Cardiac muscle cell (in vitro differentiated cells and primary cell): ENCODE results near the gene FAAH2. TPM values are rescaled to one million over a fixed set of nuclear protein-coding genes. Genes with fewer than 3 reads are reported as not detected.
"Not testable (repeated sequence)": the region's sequence is repeated elsewhere in the genome, so short reads cannot be mapped to it uniquely, and the experiment has no call there.

Experiments used
- DNase-seq, 2 donors: peaks; one replicate each; pipeline versions ENCODE4 v3.0.0 to v3.0.0-alpha.2; 2010 to 2017; ENCODE audit warnings: low read depth in 1 of 2, low spot score in 1 of 2
- H3K27ac ChIP-seq: fragments of 200-600 bp; sonication (generic); 2 replicates; pipeline ENCODE4 v1.5.1; 2016
- H3K27me3 ChIP-seq: fragments of 200-600 bp; sonication (generic); 2 replicates; pipeline ENCODE4 v1.6.0; 2016; ENCODE audit warnings: control low read depth
- H3K36me3 ChIP-seq: fragments of 200-600 bp; sonication (generic); 2 replicates; pipeline ENCODE4 v1.5.1; 2016; ENCODE audit warnings: control low read depth
- H3K4me1 ChIP-seq: fragments of 200-600 bp; sonication (generic); 2 replicates; pipeline ENCODE4 v1.8.1; 2017; ENCODE audit warnings: low read depth, mild to moderate bottlenecking, mixed run types
- H3K4me3 ChIP-seq: fragments of 200-600 bp; sonication (generic); 2 replicates; pipeline ENCODE4 v1.5.1; 2016; ENCODE audit warnings: mild to moderate bottlenecking
- H3K9me3 ChIP-seq: fragments of 200-600 bp; sonication (generic); 2 replicates; pipeline ENCODE4 v1.5.1; 2017; ENCODE audit warnings: low read depth, mild to moderate bottlenecking, control low read depth
- polyA plus RNA-seq: library from polyadenylated mRNA; unstranded; fragments of >200 nt; fragmentation: Nextera tagmentation; extraction: Ambion mirVana; gene quantifications from 2 replicates; pipeline ENCODE4 v1.2.1, GENCODE V29; 2016
- total RNA-seq: library from RNA; depleted of rRNA; stranded (reverse); fragments of >200 nt; gene quantifications from 2 replicates; pipeline ENCODE4 v1.2.3, GENCODE V29; 2016
- TF ChIP-seq, protein P1 (sequence below): IDR thresholded peaks from 2 replicates; pipeline ENCODE4 v1.5.1; 2012; ENCODE audit warnings: low read depth, mild to moderate bottlenecking, low read length

FAAH2 gene
- total and polyA plus RNA-seq, 2 experiments from 2014 or later = 1.5 to 3.6 TPM

DNA sequence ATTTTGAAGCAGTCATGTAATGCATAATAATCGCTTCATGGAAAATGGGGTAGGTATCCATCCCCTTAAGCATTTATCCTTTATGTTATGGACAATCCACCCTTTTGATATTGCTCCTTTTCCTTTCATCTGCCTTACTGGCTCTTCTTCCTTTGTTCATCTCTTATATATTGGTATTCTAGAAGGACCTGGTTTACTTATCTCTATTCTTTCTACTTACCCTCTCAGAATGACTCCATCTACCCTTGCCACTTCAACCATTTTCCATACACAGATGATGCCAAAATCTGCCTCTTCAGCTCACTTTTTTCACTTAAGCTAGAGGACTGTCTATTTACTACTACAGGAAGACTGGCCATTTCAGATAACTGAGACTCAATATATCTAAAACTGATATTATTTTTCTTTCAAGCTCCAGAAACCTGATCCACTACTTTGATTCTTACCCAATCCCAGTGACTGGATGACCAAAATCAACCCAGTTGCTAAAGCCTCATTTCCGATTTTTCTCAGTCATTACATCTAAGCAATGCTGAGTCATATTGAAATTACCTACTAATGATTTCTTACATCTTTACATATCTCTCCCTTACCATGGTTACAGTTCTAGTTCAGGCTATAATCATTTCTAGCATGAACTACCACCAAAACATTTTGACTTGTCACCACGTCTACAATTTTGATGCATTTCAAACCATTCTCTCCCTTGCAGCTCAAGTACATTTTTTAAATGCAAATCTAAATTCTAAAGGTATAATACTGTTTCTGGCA lies 93.7 kb downstream of the FAAH2 start:
- DNase-seq = no peak
- H3K27me3 ChIP-seq = no peaks in the 10 kb centered on the region
- no peak overlapping the region for H3K4me3 ChIP-seq
- no peaks in the 10 kb centered on the region for H3K4me1 ChIP-seq
- H3K9me3 ChIP-seq = no peaks in the 10 kb centered on the region
- H3K27ac ChIP-seq = no peak overlapping the region
- no peaks in the 10 kb centered on the region for H3K36me3 ChIP-seq
- TF ChIP-seq, protein P1, sequence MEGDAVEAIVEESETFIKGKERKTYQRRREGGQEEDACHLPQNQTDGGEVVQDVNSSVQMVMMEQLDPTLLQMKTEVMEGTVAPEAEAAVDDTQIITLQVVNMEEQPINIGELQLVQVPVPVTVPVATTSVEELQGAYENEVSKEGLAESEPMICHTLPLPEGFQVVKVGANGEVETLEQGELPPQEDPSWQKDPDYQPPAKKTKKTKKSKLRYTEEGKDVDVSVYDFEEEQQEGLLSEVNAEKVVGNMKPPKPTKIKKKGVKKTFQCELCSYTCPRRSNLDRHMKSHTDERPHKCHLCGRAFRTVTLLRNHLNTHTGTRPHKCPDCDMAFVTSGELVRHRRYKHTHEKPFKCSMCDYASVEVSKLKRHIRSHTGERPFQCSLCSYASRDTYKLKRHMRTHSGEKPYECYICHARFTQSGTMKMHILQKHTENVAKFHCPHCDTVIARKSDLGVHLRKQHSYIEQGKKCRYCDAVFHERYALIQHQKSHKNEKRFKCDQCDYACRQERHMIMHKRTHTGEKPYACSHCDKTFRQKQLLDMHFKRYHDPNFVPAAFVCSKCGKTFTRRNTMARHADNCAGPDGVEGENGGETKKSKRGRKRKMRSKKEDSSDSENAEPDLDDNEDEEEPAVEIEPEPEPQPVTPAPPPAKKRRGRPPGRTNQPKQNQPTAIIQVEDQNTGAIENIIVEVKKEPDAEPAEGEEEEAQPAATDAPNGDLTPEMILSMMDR = no peak

DNA sequence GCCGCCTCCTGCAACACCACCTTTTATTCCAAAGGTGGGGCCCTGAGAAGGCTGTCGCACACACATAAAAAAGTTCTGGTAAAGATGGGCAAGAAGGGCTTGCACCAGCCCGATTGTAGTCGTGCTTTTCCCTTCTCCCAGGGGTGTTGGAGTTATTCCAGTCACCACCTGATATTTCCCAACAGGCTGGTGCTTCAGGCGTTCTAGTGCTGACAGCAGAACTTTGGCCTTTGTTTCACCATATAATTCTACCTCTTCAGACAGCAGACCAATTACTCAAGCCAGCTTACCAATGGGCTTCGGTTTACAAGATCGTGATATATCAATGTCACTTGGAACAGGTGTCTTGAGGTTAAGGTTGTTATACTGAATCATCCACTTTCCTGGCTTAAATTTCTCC lies 107.7 kb downstream of the FAAH2 start:
- H3K27ac ChIP-seq, H3K4me3 ChIP-seq, H3K36me3 ChIP-seq, H3K9me3 ChIP-seq, DNase-seq, H3K4me1 ChIP-seq, H3K27me3 ChIP-seq: not testable (repeated sequence)

GRCh38 chrX:57403191-57403590 lies 116.7 kb downstream of the FAAH2 start:
- H3K27me3 ChIP-seq, H3K36me3 ChIP-seq, H3K27ac ChIP-seq, H3K9me3 ChIP-seq, DNase-seq, H3K4me3 ChIP-seq, H3K4me1 ChIP-seq: not testable (repeated sequence)

- Histone ChIP-seq H3K27me3 (no peaks in the 10 kb centered on the region), H3K36me3 (no peaks in the 10 kb centered on the region), H3K4me1 (no peaks in the 10 kb centered on the region), H3K9me3 (no peaks in the 10 kb centered on the region), H3K4me3 (no peak overlapping the region), H3K27ac (peak overlapping the region; percentile 36)
- DNase-seq = peak in 1 of 2 donors; percentile 17
- TF ChIP-seq, protein P1 = no peak
Observed at GRCh38 chrX:57406149-57406548, 119.6 kb downstream of the FAAH2 start.

DNA sequence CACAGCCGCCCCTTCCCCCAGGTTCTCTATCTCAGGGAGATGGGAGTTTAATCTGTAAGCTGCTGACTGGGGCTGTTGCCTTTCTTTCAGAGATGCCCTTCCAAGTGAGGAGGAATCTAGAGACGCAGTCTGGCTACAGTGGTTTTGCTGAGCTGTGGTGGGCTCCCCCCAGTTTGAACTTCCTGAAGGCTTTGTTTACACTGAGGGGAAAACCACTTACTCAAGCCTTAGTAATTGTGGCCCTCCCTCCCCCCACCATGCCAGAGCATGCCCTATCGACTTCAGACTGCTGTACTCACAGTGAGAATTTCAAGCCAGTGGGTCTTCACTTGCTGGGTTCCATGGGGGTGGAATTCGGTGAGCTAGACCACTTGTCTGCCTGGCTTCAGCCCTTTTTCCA lies 131.3 kb downstream of the FAAH2 start:
- Histone ChIP-seq H3K4me1 (no peaks in the 10 kb centered on the region), H3K27me3 (no peaks in the 10 kb centered on the region), H3K36me3 (no peaks in the 10 kb centered on the region), H3K27ac (no peak overlapping the region), H3K4me3 (no peak overlapping the region), H3K9me3 (no peaks in the 10 kb centered on the region)
- no peak for DNase-seq
- TF ChIP-seq, protein P1 = no peak

DNA sequence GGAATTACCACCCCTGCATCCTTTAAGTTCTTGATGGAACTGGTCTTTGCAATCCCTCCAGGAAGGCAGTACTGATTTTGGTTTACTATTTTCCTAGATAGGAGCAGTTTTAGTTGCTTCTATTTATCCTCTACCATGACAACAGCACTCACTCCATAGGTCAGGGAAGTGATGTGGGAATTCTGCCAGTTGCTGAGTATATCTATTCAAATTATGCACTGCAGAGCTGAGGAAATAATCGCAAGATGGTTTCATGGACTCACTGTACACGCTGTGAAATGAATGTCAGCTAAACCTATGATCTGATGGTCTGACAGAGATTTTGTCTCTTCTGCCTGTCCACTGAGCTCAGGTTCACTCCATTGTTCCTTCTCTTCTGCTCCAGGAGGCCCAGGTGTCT lies 135.8 kb downstream of the FAAH2 start:
- Histone ChIP-seq H3K27ac (no peak overlapping the region), H3K9me3 (no peaks in the 10 kb centered on the region), H3K4me3 (no peak overlapping the region), H3K36me3 (no peaks in the 10 kb centered on the region), H3K27me3 (no peaks in the 10 kb centered on the region), H3K4me1 (no peaks in the 10 kb centered on the region)
- TF ChIP-seq, protein P1 = no peak
- DNase-seq = no peak
